SU-DHL-6 (cell line): ENCODE results near the gene SCN4B.

Experiments used
- H2AFZ ChIP-seq: fragments of 200-600 bp; sonication (generic); 2 replicates; pipeline ENCODE4 v1.6.1; 2014; ENCODE audit warnings: low read depth, mild to moderate bottlenecking, moderate library complexity, mixed read lengths, antibody characterized with exemption, low read length; ENCODE audit not compliant: severe bottlenecking
- H3F3A ChIP-seq: fragments of 200-600 bp; shearing (Covaris generic); 2 replicates; pipeline ENCODE4 v1.6.0; 2016; ENCODE audit warnings: antibody characterized with exemption, mild to moderate bottlenecking; ENCODE audit not compliant: insufficient read depth
- H3K27ac ChIP-seq: fragments of 200-600 bp; sonication (generic); 2 replicates; pipeline ENCODE4 v1.5.1; 2016; ENCODE audit warnings: low read depth, mild to moderate bottlenecking, low read length, moderate library complexity, mixed read lengths
- H3K27me3 ChIP-seq: fragments of 200-600 bp; sonication (generic), shearing (Covaris generic); 2 replicates; pipeline ENCODE4 v1.6.0; 2014; ENCODE audit warnings: mild to moderate bottlenecking, low read length
- H3K36me3 ChIP-seq: fragments of 200-600 bp; sonication (generic); 2 replicates; pipeline ENCODE4 v1.6.1; 2014; ENCODE audit warnings: mild to moderate bottlenecking, low read length, mixed read lengths
- H3K4me2 ChIP-seq: fragments of 300-600, 200-600 bp; shearing (Covaris generic), sonication (generic); 2 replicates; pipeline ENCODE4 v1.6.0; 2014; ENCODE audit warnings: low read length, low read depth, mild to moderate bottlenecking; ENCODE audit not compliant: poor library complexity, severe bottlenecking
- H3K4me3 ChIP-seq: fragments of 200-600 bp; sonication (generic); 2 replicates; pipeline ENCODE4 v1.5.1; 2014; ENCODE audit warnings: antibody characterized with exemption, low read length, mild to moderate bottlenecking, mixed read lengths; ENCODE audit not compliant: insufficient read depth, poor library complexity, severe bottlenecking
- H3K79me2 ChIP-seq: fragments of 200-600 bp; sonication (generic); 2 replicates; pipeline ENCODE4 v1.6.1; 2014; ENCODE audit warnings: mild to moderate bottlenecking, low read length, moderate library complexity; ENCODE audit not compliant: insufficient read depth
- H3K9ac ChIP-seq: fragments of 200-600 bp; sonication (generic); 2 replicates; pipeline ENCODE4 v1.7.0; 2014; ENCODE audit warnings: mild to moderate bottlenecking, low read length
- H3K9me2 ChIP-seq: fragments of 200-600 bp; sonication (generic); replicated peaks from 2 replicates; pipeline ENCODE4 v1.6.1; 2014; ENCODE audit warnings: low read length; ENCODE audit not compliant: insufficient read depth
- H3K9me3 ChIP-seq: fragments of 200-600 bp; sonication (generic); 2 replicates; pipeline ENCODE4 v1.6.1; 2014; ENCODE audit warnings: low read length, mixed read lengths; ENCODE audit not compliant: insufficient read depth
- H4K20me1 ChIP-seq: fragments of 200-600 bp; sonication (generic); 2 replicates; pipeline ENCODE4 v1.6.1; 2014; ENCODE audit warnings: low read depth, mild to moderate bottlenecking, antibody characterized with exemption, low read length, moderate library complexity, mixed read lengths
- CTCF ChIP-seq: fragments of 200-600 bp; sonication (generic); IDR thresholded peaks from one replicate; pipeline ENCODE4 v1.5.1; 2017; ENCODE audit warnings: antibody characterized with exemption, mild to moderate bottlenecking, low read length, moderate library complexity; ENCODE audit not compliant: insufficient read depth, poor library complexity, severe bottlenecking
- EZH2phosphoT487 ChIP-seq: fragments of 200-600 bp; sonication (generic), shearing (Covaris generic); conservative IDR thresholded peaks from 2 replicates; pipeline ENCODE4 v1.6.1; 2018; ENCODE audit warnings: mild to moderate bottlenecking, antibody characterized with exemption, low read length, moderate library complexity, mixed read lengths

SCN4B gene

GRCh38 chr11:118095967-118096367 is 56.7 kb downstream of the SCN4B start:
- Histone ChIP-seq H3F3A (no peaks in the 10 kb centered on the region), H3K27me3 (no peaks in the 10 kb centered on the region), H3K4me3 (no peak overlapping the region), H3K27ac (no peak overlapping the region), H3K79me2 (no peaks in the 10 kb centered on the region), H3K36me3 (no peaks in the 10 kb centered on the region), H3K9me2 (no peaks in the 10 kb centered on the region), H2AFZ (no peak overlapping the region), H4K20me1 (no peaks in the 10 kb centered on the region), H3K9ac (no peak overlapping the region), H3K9me3 (no peaks in the 10 kb centered on the region), H3K4me2 (no peak overlapping the region)
- TF ChIP-seq EZH2phosphoT487 (no peak), CTCF (no peak)

GRCh38 chr11:118095493-118095892 is 57.1 kb downstream of the SCN4B start:
- H3K27me3 ChIP-seq = no peaks in the 10 kb centered on the region
- no peak overlapping the region for H3K4me2 ChIP-seq
- no peaks in the 10 kb centered on the region for H3K79me2 ChIP-seq
- H3K4me3 ChIP-seq = no peak overlapping the region
- no peaks in the 10 kb centered on the region for H3F3A ChIP-seq
- H4K20me1 ChIP-seq = no peaks in the 10 kb centered on the region
- TF ChIP-seq EZH2phosphoT487 (no peak), CTCF (no peak)
- no peaks in the 10 kb centered on the region for H3K9me3 ChIP-seq
- H3K9ac ChIP-seq = no peak overlapping the region
- no peak overlapping the region for H2AFZ ChIP-seq
- H3K9me2 ChIP-seq = no peaks in the 10 kb centered on the region
- H3K36me3 ChIP-seq = no peaks in the 10 kb centered on the region
- H3K27ac ChIP-seq = no peak overlapping the region

- no peak overlapping the region for H2AFZ ChIP-seq
- no peaks in the 10 kb centered on the region for H4K20me1 ChIP-seq
- H3K9me3 ChIP-seq = peaks cover 2% of the 10 kb centered on the region; the same call in 1 of the 2 replicates
- H3K4me3 ChIP-seq = no peak overlapping the region
- TF ChIP-seq CTCF = no peak
- no peak for TF ChIP-seq EZH2phosphoT487
- H3F3A ChIP-seq = no peaks in the 10 kb centered on the region
- H3K36me3 ChIP-seq = no peaks in the 10 kb centered on the region
- H3K27me3 ChIP-seq = no peaks in the 10 kb centered on the region
- no peaks in the 10 kb centered on the region for H3K79me2 ChIP-seq
- no peak overlapping the region for H3K9ac ChIP-seq
- no peaks in the 10 kb centered on the region for H3K9me2 ChIP-seq
- H3K4me2 ChIP-seq = no peak overlapping the region
- no peak overlapping the region for H3K27ac ChIP-seq
These were observed 59.6 kb downstream of the SCN4B start for GRCh38 chr11:118092907-118093571.
